ENCODE results near the gene DAB2IP.

Gene DAB2IP

GRCh38 chr9:121819428-121820231, 168.2 kb downstream of the DAB2IP start:
- no peaks in the 10 kb centered on the region for H3K36me3 ChIP-seq (ENCODE audit: low read length)
- H3F3A ChIP-seq (ENCODE audit: insufficient read depth): no peaks in the 10 kb centered on the region
- no peak overlapping the region for H2AFZ ChIP-seq (ENCODE audit: low read depth, low read length, severe bottlenecking)
- no peaks in the 10 kb centered on the region for H3K9me2 ChIP-seq (replicated peaks; ENCODE audit: insufficient read depth, low read length)
- H3K27ac ChIP-seq (ENCODE audit: low read depth, low read length): no peak overlapping the region
- H3K9me3 ChIP-seq (ENCODE audit: insufficient read depth, low read length): no peaks in the 10 kb centered on the region
- no peaks in the 10 kb centered on the region for H3K27me3 ChIP-seq (ENCODE audit: low read length)
- no peak overlapping the region for H3K4me2 ChIP-seq (ENCODE audit: low read depth, low read length, poor library complexity, severe bottlenecking)
- TF ChIP-seq CTCF (IDR thresholded peaks at IDR 0.05; ENCODE audit: insufficient read depth, low read length, poor library complexity, severe bottlenecking) (no peak), EZH2phosphoT487 (conservative IDR thresholded peaks at IDR 0.05; ENCODE audit: low read length) (no peak)
- no peak overlapping the region for H3K9ac ChIP-seq (ENCODE audit: low read length)
- no peak overlapping the region for H3K4me3 ChIP-seq (ENCODE audit: insufficient read depth, low read length, poor library complexity, severe bottlenecking)
- no peaks in the 10 kb centered on the region for H3K79me2 ChIP-seq (ENCODE audit: insufficient read depth, low read length)
- H4K20me1 ChIP-seq (ENCODE audit: low read depth, low read length): no peaks in the 10 kb centered on the region

GRCh38 chr9:121820286-121821005, 169.0 kb downstream of the DAB2IP start:
- Histone ChIP-seq H3K79me2 (ENCODE audit: insufficient read depth, low read length) (no peaks in the 10 kb centered on the region), H3K9ac (ENCODE audit: low read length) (no peak overlapping the region), H3K4me2 (ENCODE audit: low read depth, low read length, poor library complexity, severe bottlenecking) (no peak overlapping the region), H3K9me2 (replicated peaks; ENCODE audit: insufficient read depth, low read length) (no peaks in the 10 kb centered on the region), H3K27me3 (ENCODE audit: low read length) (no peaks in the 10 kb centered on the region), H2AFZ (ENCODE audit: low read depth, low read length, severe bottlenecking) (no peak overlapping the region), H3K27ac (ENCODE audit: low read depth, low read length) (no peak overlapping the region), H3K36me3 (ENCODE audit: low read length) (no peaks in the 10 kb centered on the region), H3K4me3 (ENCODE audit: insufficient read depth, low read length, poor library complexity, severe bottlenecking) (no peak overlapping the region), H3F3A (ENCODE audit: insufficient read depth) (no peaks in the 10 kb centered on the region), H4K20me1 (ENCODE audit: low read depth, low read length) (no peaks in the 10 kb centered on the region), H3K9me3 (ENCODE audit: insufficient read depth, low read length) (no peaks in the 10 kb centered on the region)
- TF ChIP-seq EZH2phosphoT487 (conservative IDR thresholded peaks at IDR 0.05; ENCODE audit: low read length): no peak

- Histone ChIP-seq H3K4me2 (ENCODE audit: low read depth, low read length, poor library complexity, severe bottlenecking) (no peak overlapping the region), H3K9me3 (ENCODE audit: insufficient read depth, low read length) (no peaks in the 10 kb centered on the region), H3F3A (ENCODE audit: insufficient read depth) (no peaks in the 10 kb centered on the region), H2AFZ (ENCODE audit: low read depth, low read length, severe bottlenecking) (no peak overlapping the region), H3K27me3 (ENCODE audit: low read length) (no peaks in the 10 kb centered on the region), H3K79me2 (ENCODE audit: insufficient read depth, low read length) (no peaks in the 10 kb centered on the region), H3K9ac (ENCODE audit: low read length) (no peak overlapping the region), H4K20me1 (ENCODE audit: low read depth, low read length) (no peaks in the 10 kb centered on the region), H3K27ac (ENCODE audit: low read depth, low read length) (no peak overlapping the region), H3K4me3 (ENCODE audit: insufficient read depth, low read length, poor library complexity, severe bottlenecking) (no peak overlapping the region), H3K9me2 (replicated peaks; ENCODE audit: insufficient read depth, low read length) (no peaks in the 10 kb centered on the region), H3K36me3 (ENCODE audit: low read length) (no peaks in the 10 kb centered on the region)
- TF ChIP-seq CTCF (IDR thresholded peaks at IDR 0.05; ENCODE audit: insufficient read depth, low read length, poor library complexity, severe bottlenecking) (no peak), EZH2phosphoT487 (conservative IDR thresholded peaks at IDR 0.05; ENCODE audit: low read length) (no peak)
Measured at GRCh38 chr9:121821326-121821725, 169.9 kb downstream of the DAB2IP start.
